Left lung (tissue), 10 donors: ENCODE data around the gene ATP1A2. TPM values are rescaled to one million over a fixed set of nuclear protein-coding genes. Genes with fewer than 3 reads are reported as not detected.
A peak's percentile ranks its signal among the peaks of the same experiment; 100 is the strongest.
"Not testable (repeated sequence)": the region's sequence is repeated elsewhere in the genome, so short reads cannot be mapped to it uniquely, and the experiment has no call there.

ENCODE experiments used
- ATAC-seq: fragments of 200-7000 bp; cut with Tn5 transposase; one replicate; pipeline ENCODE4 v1.9.1; 2020; ENCODE audit warnings: moderate library complexity
- DNase-seq, 4 donors: peaks; one replicate each; pipeline ENCODE4 v3.0.0-alpha.2; 2013 to 2020
- H3K27ac ChIP-seq, 2 donors: fragments of 200-600 bp; sonication (generic) in 1 of 2; one replicate each; pipeline versions ENCODE4 v1.5.0 to v1.8.0; 2020 to 2021
- H3K27me3 ChIP-seq, 2 donors: fragments of 200-600 bp; sonication (generic) in 1 of 2; one replicate each; pipeline versions ENCODE4 v1.5.0 to v1.8.0; 2020 to 2021
- H3K36me3 ChIP-seq, 2 donors: fragments of 200-600 bp; sonication (generic) in 1 of 2; one replicate each; pipeline versions ENCODE4 v1.5.0 to v1.8.0; 2020 to 2021
- H3K4me1 ChIP-seq, 2 donors: fragments of 200-600 bp; one replicate each; pipeline ENCODE4 v1.8.0; 2021
- H3K4me3 ChIP-seq, 2 donors: fragments of 200-600 bp; sonication (generic) in 1 of 2; one replicate each; pipeline versions ENCODE4 v1.5.0 to v1.8.0; 2020 to 2021; ENCODE audit warnings: mild to moderate bottlenecking in 1 of 2
- H3K9me3 ChIP-seq, 2 donors: fragments of 200-600 bp; sonication (generic) in 1 of 2; one replicate each; pipeline versions ENCODE4 v1.5.0 to v1.8.0; 2020 to 2021
- CTCF ChIP-seq, 2 donors: fragments of 200-600 bp; sonication (generic) in 1 of 2; IDR thresholded peaks; one replicate each; pipeline versions ENCODE4 v1.5.0 to v1.8.0; 2021; ENCODE audit warnings: antibody characterized with exemption in 2 of 2
- intact Hi-C, 2 donors: fragments of 100-400 bp; cut with DNase I; formaldehyde crosslinking; loops; one replicate each; pipeline versions ENCODE4 v1.11.2 to v1.14.2; 2022
- polyA plus RNA-seq, 6 donors: library from polyadenylated mRNA; unstranded; fragments of 120-200 nt; gene quantifications; one replicate each; pipeline ENCODE4 v1.2.1, GENCODE V29; 2013; ENCODE audit not compliant: insufficient read length in 6 of 6
- total RNA-seq, 2 donors: library from RNA; stranded (reverse); fragmentation: NEBNext Ultra II Directional; extraction: Animal tissue kit (Norgen Biotek cat#: 25700); gene quantifications; one replicate each; pipeline ENCODE4 v1.2.1, GENCODE V29; 2021
- donor health status: DM: no; HTN: yes; CAD: no.
- donor health status: DM: no; HTN: no; CAD: no.

ATP1A2 gene
- total and polyA plus RNA-seq, 8 donors, result 2.8 to 15.9 (median 10.4) TPM

GRCh38 chr1:160125746-160126145, 10.2 kb downstream of the ATP1A2 start:
- intact Hi-C loops, result no loop called here
- no peaks in the 10 kb centered on the region for H3K9me3 ChIP-seq
- no peak overlapping the region for H3K4me3 ChIP-seq
- TF ChIP-seq CTCF (IDR thresholded peaks at IDR 0.05), result no peak
- no peaks in the 10 kb centered on the region for H3K36me3 ChIP-seq
- ATAC-seq (no peak), DNase-seq (no peak)
- no peak overlapping the region for H3K27ac ChIP-seq
- no peaks in the 10 kb centered on the region for H3K27me3 ChIP-seq
- peaks cover 0 to 4% of the 10 kb centered on the region in 2 donors for H3K4me1 ChIP-seq

GRCh38 chr1:160126342-160126741, 10.8 kb downstream of the ATP1A2 start:
- H3K9me3 ChIP-seq, H3K27ac ChIP-seq, H3K27me3 ChIP-seq, intact Hi-C loops, H3K4me3 ChIP-seq, DNase-seq, ATAC-seq, H3K4me1 ChIP-seq, H3K36me3 ChIP-seq: not testable (repeated sequence)

GRCh38 chr1:160127381-160127780, 11.8 kb downstream of the ATP1A2 start:
- Histone ChIP-seq H3K4me1 (peaks cover 0 to 4% of the 10 kb centered on the region in 2 donors), H3K36me3 (no peaks in the 10 kb centered on the region), H3K27me3 (no peaks in the 10 kb centered on the region), H3K27ac (no peak overlapping the region), H3K9me3 (no peaks in the 10 kb centered on the region), H3K4me3 (no peak overlapping the region)
- DNase-seq, result no peak
- ATAC-seq, result no peak
- intact Hi-C loops, result no loop called here
- TF ChIP-seq CTCF (IDR thresholded peaks at IDR 0.05), result no peak

- TF ChIP-seq CTCF (IDR thresholded peaks at IDR 0.05), result no peak
- Histone ChIP-seq H3K27ac (no peak overlapping the region), H3K9me3 (no peaks in the 10 kb centered on the region), H3K4me1 (peaks cover 0 to 4% of the 10 kb centered on the region in 2 donors), H3K4me3 (no peak overlapping the region), H3K27me3 (no peaks in the 10 kb centered on the region), H3K36me3 (no peaks in the 10 kb centered on the region)
- ATAC-seq (peak; percentile 36), DNase-seq (no peak)
- intact Hi-C loops, result no loop called here
These were observed 12.4 kb downstream of the ATP1A2 start for GRCh38 chr1:160127865-160128523.

GRCh38 chr1:160128636-160129035, 13.1 kb downstream of the ATP1A2 start:
- Histone ChIP-seq H3K4me3 (no peak overlapping the region), H3K4me1 (peaks cover 0 to 4% of the 10 kb centered on the region in 2 donors), H3K36me3 (no peaks in the 10 kb centered on the region), H3K9me3 (no peaks in the 10 kb centered on the region), H3K27ac (no peak overlapping the region), H3K27me3 (no peaks in the 10 kb centered on the region)
- DNase-seq, result no peak
- intact Hi-C loops, result no loop called here
- no peak for ATAC-seq
- no peak for TF ChIP-seq CTCF (IDR thresholded peaks at IDR 0.05)

- H3K27ac ChIP-seq, result no peak overlapping the region
- H3K4me3 ChIP-seq, result no peak overlapping the region
- H3K4me1 ChIP-seq, result peaks cover 0 to 4% of the 10 kb centered on the region in 2 donors
- no peak for TF ChIP-seq CTCF (IDR thresholded peaks at IDR 0.05)
- no peak for ATAC-seq
- no peaks in the 10 kb centered on the region for H3K27me3 ChIP-seq
- H3K36me3 ChIP-seq, result no peaks in the 10 kb centered on the region
- intact Hi-C loops, result no loop called here
- no peak for DNase-seq
- no peaks in the 10 kb centered on the region for H3K9me3 ChIP-seq
These were observed 13.5 kb downstream of the ATP1A2 start for GRCh38 chr1:160129046-160129445.
